Adipocyte (in vitro differentiated cells): ENCODE results near the gene ELP2.

Source experiments
- DNase-seq: peaks from one replicate; pipeline ENCODE4 v3.0.0-alpha.2; 2015; ENCODE audit warnings: low read depth
- H3K27me3 ChIP-seq: replicated peaks from 2 replicates; pipeline ENCODE4 v1.7.0; 2013; ENCODE audit warnings: mild to moderate bottlenecking, low read length, moderate library complexity; ENCODE audit not compliant: control insufficient read depth, insufficient read depth
- H3K36me3 ChIP-seq: 2 replicates; pipeline ENCODE4 v1.7.0; 2013; ENCODE audit warnings: low read length, mild to moderate bottlenecking, moderate library complexity; ENCODE audit not compliant: control insufficient read depth, insufficient read depth, severe bottlenecking
- H3K4me1 ChIP-seq: 2 replicates; pipeline ENCODE4 v1.7.0; 2013; ENCODE audit warnings: mild to moderate bottlenecking, low read length, moderate library complexity; ENCODE audit not compliant: control insufficient read depth, insufficient read depth
- H3K4me3 ChIP-seq: 2 replicates; pipeline ENCODE4 v1.7.0; 2013; ENCODE audit warnings: mild to moderate bottlenecking, low read length, moderate library complexity
- H3K9ac ChIP-seq: 2 replicates; pipeline ENCODE4 v1.7.0; 2013; ENCODE audit warnings: mild to moderate bottlenecking, low read length, moderate library complexity
- H3K9me3 ChIP-seq: 2 replicates; pipeline ENCODE4 v1.7.0; 2013; ENCODE audit warnings: mild to moderate bottlenecking, low read length, moderate library complexity; ENCODE audit not compliant: control insufficient read depth

ELP2 gene

GRCh38 chr18:36181898-36182506 is 52.3 kb downstream of the ELP2 start:
- Histone ChIP-seq H3K4me1 (peaks cover 13% of the 10 kb centered on the region), H3K4me3 (no peak overlapping the region), H3K27me3 (peaks cover 3% of the 10 kb centered on the region), H3K36me3 (peaks cover 3% of the 10 kb centered on the region), H3K9ac (no peak overlapping the region), H3K9me3 (no peaks in the 10 kb centered on the region)
- DNase-seq, result no peak

GRCh38 chr18:36183033-36183432 is 53.3 kb downstream of the ELP2 start:
- Histone ChIP-seq H3K27me3 (peaks cover 3% of the 10 kb centered on the region), H3K4me3 (no peak overlapping the region), H3K36me3 (no peaks in the 10 kb centered on the region), H3K4me1 (peaks cover 13% of the 10 kb centered on the region), H3K9me3 (no peaks in the 10 kb centered on the region), H3K9ac (no peak overlapping the region)
- DNase-seq, result no peak

- Histone ChIP-seq H3K9me3 (no peaks in the 10 kb centered on the region), H3K4me1 (peaks cover 21% of the 10 kb centered on the region), H3K4me3 (no peak overlapping the region), H3K36me3 (no peaks in the 10 kb centered on the region), H3K9ac (no peak overlapping the region), H3K27me3 (peaks cover 3% of the 10 kb centered on the region)
- DNase-seq, result no peak
Measured at GRCh38 chr18:36183987-36184386, 54.3 kb downstream of the ELP2 start.

GRCh38 chr18:36185157-36185556 is 55.5 kb downstream of the ELP2 start:
- Histone ChIP-seq H3K9ac (no peak overlapping the region), H3K4me3 (no peak overlapping the region), H3K4me1 (peaks cover 19% of the 10 kb centered on the region), H3K36me3 (no peaks in the 10 kb centered on the region), H3K9me3 (no peaks in the 10 kb centered on the region), H3K27me3 (peaks cover 3% of the 10 kb centered on the region)
- no peak for DNase-seq

- peaks cover 3% of the 10 kb centered on the region for H3K27me3 ChIP-seq
- H3K36me3 ChIP-seq, result no peaks in the 10 kb centered on the region
- H3K9me3 ChIP-seq, result no peaks in the 10 kb centered on the region
- peak overlapping the region; percentile 87 for H3K4me3 ChIP-seq
- peaks cover 14% of the 10 kb centered on the region for H3K4me1 ChIP-seq
- no peak for DNase-seq
- no peak overlapping the region for H3K9ac ChIP-seq
Measured at GRCh38 chr18:36185901-36186460, 56.3 kb downstream of the ELP2 start.

GRCh38 chr18:36186461-36187192 is 56.9 kb downstream of the ELP2 start:
- Histone ChIP-seq H3K36me3 (no peaks in the 10 kb centered on the region), H3K27me3 (peaks cover 3% of the 10 kb centered on the region), H3K9ac (peak overlapping the region; percentile 86), H3K4me1 (peaks cover 14% of the 10 kb centered on the region), H3K9me3 (no peaks in the 10 kb centered on the region), H3K4me3 (peak overlapping the region; percentile 87)
- peak; percentile 45 for DNase-seq

GRCh38 chr18:36187193-36187825 is 57.6 kb downstream of the ELP2 start, which contains the start of gene MOCOS:
TSS of gene MOCOS (plus strand) at chr18:36187497. CDS start at chr18:36187540, 43 bp downstream.
- H3K4me1 ChIP-seq, result peaks cover 14% of the 10 kb centered on the region
- H3K9ac ChIP-seq, result peak within 1 kb of the TSS; percentile 86
- no peaks in the 10 kb centered on the region for H3K9me3 ChIP-seq
- H3K36me3 ChIP-seq, result no peaks in the 10 kb centered on the region
- peak within 1 kb of the TSS; percentile 87 for H3K4me3 ChIP-seq
- peaks cover 3% of the 10 kb centered on the region for H3K27me3 ChIP-seq
- peak; percentile 87 for DNase-seq

GRCh38 chr18:36187826-36188721 is 58.4 kb downstream of the ELP2 start:
- Histone ChIP-seq H3K9me3 (no peaks in the 10 kb centered on the region), H3K4me1 (peaks cover 14% of the 10 kb centered on the region), H3K9ac (peak overlapping the region; percentile 86), H3K4me3 (peak overlapping the region; percentile 87), H3K27me3 (peaks cover 3% of the 10 kb centered on the region), H3K36me3 (no peaks in the 10 kb centered on the region)
- peak; percentile 25 for DNase-seq

- peaks cover 14% of the 10 kb centered on the region for H3K4me1 ChIP-seq
- peaks cover 3% of the 10 kb centered on the region for H3K27me3 ChIP-seq
- peak overlapping the region; percentile 86 for H3K9ac ChIP-seq
- H3K4me3 ChIP-seq, result peak overlapping the region; percentile 87
- H3K9me3 ChIP-seq, result no peaks in the 10 kb centered on the region
- H3K36me3 ChIP-seq, result no peaks in the 10 kb centered on the region
- DNase-seq, result no peak
Measured at GRCh38 chr18:36188916-36189315, 59.2 kb downstream of the ELP2 start.

GRCh38 chr18:36189486-36189885 is 59.8 kb downstream of the ELP2 start:
- H3K4me3 ChIP-seq, result peak overlapping the region; percentile 87
- H3K9me3 ChIP-seq, result no peaks in the 10 kb centered on the region
- no peak for DNase-seq
- H3K36me3 ChIP-seq, result no peaks in the 10 kb centered on the region
- H3K9ac ChIP-seq, result no peak overlapping the region
- H3K27me3 ChIP-seq, result peaks cover 3% of the 10 kb centered on the region
- H3K4me1 ChIP-seq, result peaks cover 14% of the 10 kb centered on the region
